H1 (cell line): ENCODE measurements around the gene SLC1A3.

ENCODE experiments used
- EP300 ChIP-seq, 2 experiments: IDR thresholded peaks; 1 replicate in 1 of 2; 2 replicates in 1 of 2; pipeline ENCODE4 v1.6.1; 2011 to 2012; ENCODE audit warnings: low read depth in 2 of 2, low read length in 2 of 2, mild to moderate bottlenecking in 2 of 2, borderline replicate concordance in 1 of 2, inconsistent platforms in 1 of 2, moderate library complexity in 1 of 2
- POLR2A ChIP-seq, 2 experiments: IDR thresholded peaks; 1 replicate in 1 of 2; 2 replicates in 1 of 2; pipeline ENCODE4 v1.6.1; 2011; ENCODE audit warnings: low read depth in 2 of 2, low read length in 2 of 2, mild to moderate bottlenecking in 2 of 2; ENCODE audit errors: control extremely low read depth in 1 of 2
- SUZ12 ChIP-seq: fragments of 200-600 bp; sonication (generic); IDR thresholded peaks from 2 replicates; pipeline ENCODE4 v1.6.1; 2012; ENCODE audit warnings: mild to moderate bottlenecking, inconsistent platforms, low read length, moderate library complexity, mixed read lengths

DNA sequence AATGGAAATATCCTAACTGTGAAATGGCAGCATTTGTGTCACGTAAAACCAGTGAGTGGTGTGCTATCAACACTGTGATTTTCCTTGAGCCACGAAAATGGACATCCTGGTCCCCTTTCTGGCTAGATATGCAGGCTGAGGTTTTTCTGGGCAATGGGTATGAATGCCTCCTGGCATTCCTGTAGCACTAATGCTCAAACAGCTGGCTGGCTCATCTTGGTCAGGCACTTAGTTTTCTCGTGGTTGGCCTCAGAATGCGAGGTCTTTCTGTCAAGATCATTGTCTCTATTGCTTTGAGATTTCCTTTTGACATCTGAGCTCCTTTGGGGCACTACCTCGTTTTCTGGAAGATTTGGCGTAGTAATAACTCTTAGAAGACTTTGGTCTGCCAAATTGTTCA lies 15.6 kb downstream of the SLC1A3 start:
- no peak for TF ChIP-seq POLR2A (IDR thresholded peaks at IDR 0.05; ENCODE audit: control extremely low read depth in 1 of 2, low read depth in 2 of 2, low read length in 2 of 2)
- no peak for TF ChIP-seq SUZ12
- no peak for TF ChIP-seq EP300 (IDR thresholded peaks at IDR 0.05; ENCODE audit: borderline replicate concordance in 1 of 2, low read depth in 2 of 2, low read length in 2 of 2)
